PFSK-1 (cell line): Measurements from ENCODE around the gene ADAMTS3. TPM values are rescaled to one million over a fixed set of nuclear protein-coding genes. Genes with fewer than 3 reads are reported as not detected.

Experiments
- FOXP2 ChIP-seq: optimal IDR thresholded peaks from 2 replicates; pipeline ENCODE3; 2011; ENCODE audit warnings: borderline replicate concordance, control low read depth, inconsistent platforms; ENCODE audit not compliant: insufficient read depth; ENCODE audit errors: extremely low read length, extremely low read depth
- POLR2AphosphoS5 ChIP-seq: IDR thresholded peaks from 2 replicates; pipeline ENCODE4 v1.6.1; 2012; ENCODE audit warnings: low read depth, mild to moderate bottlenecking, control low read depth, low read length, moderate library complexity
- SIN3A ChIP-seq: IDR thresholded peaks from 2 replicates; pipeline ENCODE4 v1.6.1; 2012; ENCODE audit warnings: mild to moderate bottlenecking, low read length, moderate library complexity, borderline replicate concordance; ENCODE audit not compliant: insufficient read depth
- TAF1 ChIP-seq: IDR thresholded peaks from 2 replicates; pipeline ENCODE4 v1.6.1; 2012; ENCODE audit warnings: low read length, control low read depth, borderline replicate concordance; ENCODE audit not compliant: insufficient read depth
- polyA plus RNA-seq: library from polyadenylated mRNA; unstranded; fragments of >200 nt; gene quantifications from one replicate; pipeline ENCODE4 v1.2.1, GENCODE V29; 2012; ENCODE audit warnings: low read depth, missing spikeins; ENCODE audit not compliant: insufficient read length
- TF ChIP-seq, protein P1 (sequence below), 2 experiments: IDR thresholded peaks; 2 replicates each; pipeline versions ENCODE4 v1.6.1 to v1.8.0; 2011 to 2012; ENCODE audit warnings: low read depth in 2 of 2, low read length in 2 of 2, control low read depth in 1 of 2, inconsistent platforms in 1 of 2, mild to moderate bottlenecking in 1 of 2, moderate library complexity in 1 of 2; ENCODE audit not compliant: insufficient read depth in 1 of 2

The ADAMTS3 gene
- polyA plus RNA-seq = 1.2 TPM

- peak; percentile 54; the same call in 1 of the 2 replicates for TF ChIP-seq POLR2AphosphoS5
- TF ChIP-seq SIN3A = no peak
These were observed at the start of gene ADAMTS3 for GRCh38 chr4:72568959-72569718. TSS of gene ADAMTS3 (minus strand) at chr4:72569221. CDS start at chr4:72568762, 459 bp downstream.

- TF ChIP-seq FOXP2 = no peak
- TF ChIP-seq TAF1 = no peak
- TF ChIP-seq POLR2AphosphoS5 = no peak
- TF ChIP-seq SIN3A = no peak
- TF ChIP-seq, protein P1, sequence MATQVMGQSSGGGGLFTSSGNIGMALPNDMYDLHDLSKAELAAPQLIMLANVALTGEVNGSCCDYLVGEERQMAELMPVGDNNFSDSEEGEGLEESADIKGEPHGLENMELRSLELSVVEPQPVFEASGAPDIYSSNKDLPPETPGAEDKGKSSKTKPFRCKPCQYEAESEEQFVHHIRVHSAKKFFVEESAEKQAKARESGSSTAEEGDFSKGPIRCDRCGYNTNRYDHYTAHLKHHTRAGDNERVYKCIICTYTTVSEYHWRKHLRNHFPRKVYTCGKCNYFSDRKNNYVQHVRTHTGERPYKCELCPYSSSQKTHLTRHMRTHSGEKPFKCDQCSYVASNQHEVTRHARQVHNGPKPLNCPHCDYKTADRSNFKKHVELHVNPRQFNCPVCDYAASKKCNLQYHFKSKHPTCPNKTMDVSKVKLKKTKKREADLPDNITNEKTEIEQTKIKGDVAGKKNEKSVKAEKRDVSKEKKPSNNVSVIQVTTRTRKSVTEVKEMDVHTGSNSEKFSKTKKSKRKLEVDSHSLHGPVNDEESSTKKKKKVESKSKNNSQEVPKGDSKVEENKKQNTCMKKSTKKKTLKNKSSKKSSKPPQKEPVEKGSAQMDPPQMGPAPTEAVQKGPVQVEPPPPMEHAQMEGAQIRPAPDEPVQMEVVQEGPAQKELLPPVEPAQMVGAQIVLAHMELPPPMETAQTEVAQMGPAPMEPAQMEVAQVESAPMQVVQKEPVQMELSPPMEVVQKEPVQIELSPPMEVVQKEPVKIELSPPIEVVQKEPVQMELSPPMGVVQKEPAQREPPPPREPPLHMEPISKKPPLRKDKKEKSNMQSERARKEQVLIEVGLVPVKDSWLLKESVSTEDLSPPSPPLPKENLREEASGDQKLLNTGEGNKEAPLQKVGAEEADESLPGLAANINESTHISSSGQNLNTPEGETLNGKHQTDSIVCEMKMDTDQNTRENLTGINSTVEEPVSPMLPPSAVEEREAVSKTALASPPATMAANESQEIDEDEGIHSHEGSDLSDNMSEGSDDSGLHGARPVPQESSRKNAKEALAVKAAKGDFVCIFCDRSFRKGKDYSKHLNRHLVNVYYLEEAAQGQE (IDR thresholded peaks at IDR 0.05; ENCODE audit: insufficient read depth in 1 of 2, low read depth in 2 of 2, low read length in 2 of 2) = no peak
These were observed 44.9 kb upstream of the ADAMTS3 start for GRCh38 chr4:72613959-72614358.

- TF ChIP-seq TAF1 (no peak), POLR2AphosphoS5 (no peak), SIN3A (no peak), FOXP2 (no peak)
- TF ChIP-seq, protein P1 (IDR thresholded peaks at IDR 0.05; ENCODE audit: insufficient read depth in 1 of 2, low read depth in 2 of 2, low read length in 2 of 2) = no peak
These were observed 37.7 kb upstream of the ADAMTS3 start for GRCh38 chr4:72606751-72607150.

DNA sequence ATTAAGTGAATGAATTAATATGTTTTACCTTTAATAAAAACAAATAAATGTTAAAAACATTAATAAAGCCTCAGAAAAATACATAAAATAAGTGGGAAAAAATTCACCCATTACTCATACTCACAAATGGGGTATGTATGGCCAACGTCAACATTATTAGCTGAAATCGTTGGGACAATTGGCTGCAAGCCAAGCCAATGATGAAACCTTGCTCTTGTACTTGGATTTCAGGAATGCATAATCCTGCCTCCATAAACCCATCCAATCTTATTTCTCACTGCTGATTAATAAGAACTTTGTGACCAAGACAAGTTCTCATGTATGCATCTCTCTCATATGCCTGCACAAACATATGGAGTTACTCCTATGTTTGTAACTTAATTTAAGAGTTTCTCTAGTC, 35.3 kb upstream of the ADAMTS3 start:
- TF ChIP-seq SIN3A = no peak
- TF ChIP-seq, protein P1 (IDR thresholded peaks at IDR 0.05; ENCODE audit: insufficient read depth in 1 of 2, low read depth in 2 of 2, low read length in 2 of 2) = no peak
- no peak for TF ChIP-seq FOXP2
- TF ChIP-seq POLR2AphosphoS5 = no peak
- no peak for TF ChIP-seq TAF1

DNA sequence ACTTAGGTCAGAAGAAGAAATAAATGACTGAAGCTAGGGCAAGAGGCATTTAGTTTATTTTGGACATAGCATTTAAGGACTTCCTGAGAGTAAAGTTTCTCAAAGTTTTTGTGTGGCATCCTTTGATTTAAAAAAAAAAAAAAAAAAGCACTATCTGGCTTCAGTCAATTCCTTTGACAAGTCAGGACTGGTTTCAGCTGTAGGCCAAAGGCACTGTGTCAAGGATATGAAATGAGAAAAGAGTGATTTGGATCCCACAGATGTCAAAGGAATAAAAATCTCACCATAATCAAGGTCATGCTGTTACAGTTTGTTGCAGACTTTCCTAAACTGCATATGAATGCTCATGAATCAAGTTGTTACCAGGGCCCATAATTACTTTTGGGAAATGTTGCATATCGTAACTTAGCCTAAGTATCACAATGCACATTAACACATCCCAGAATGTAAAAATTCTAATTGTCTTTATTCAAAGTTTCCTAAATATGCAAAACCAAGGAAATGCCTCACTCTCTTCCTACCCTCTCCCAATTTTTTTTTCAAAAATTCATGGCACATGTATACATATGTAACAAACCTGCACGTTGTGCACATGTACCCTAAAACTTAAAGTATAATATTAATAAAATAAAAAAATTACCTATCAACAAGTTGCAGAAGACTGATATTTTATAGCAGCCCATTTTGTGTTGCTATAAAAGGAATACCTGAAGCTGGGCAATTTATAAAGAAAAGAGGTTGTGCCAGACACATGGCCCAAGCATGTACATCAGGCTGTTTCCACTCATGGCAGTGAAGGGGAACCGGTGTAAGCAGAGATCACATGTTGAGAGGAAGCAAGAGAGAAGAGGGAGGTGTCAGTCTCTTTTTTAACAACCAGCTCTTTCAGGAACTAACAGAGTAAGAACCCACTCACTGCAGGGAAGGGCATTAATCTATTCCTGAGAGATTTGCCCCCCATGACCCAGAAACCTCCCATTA, 33.7 kb upstream of the ADAMTS3 start:
- no peak for TF ChIP-seq TAF1
- no peak for TF ChIP-seq SIN3A
